ENCODE results near the gene RBMS1.

GRCh38 chr2:160372010-160372356 is 121.6 kb downstream of the RBMS1 start:
- TF ChIP-seq CTCF (IDR thresholded peaks at IDR 0.05 in 4 of 5, conservative IDR thresholded peaks at IDR 0.05 in 1 of 5) (no peak), POLR2A (IDR thresholded peaks at IDR 0.05) (no peak)
